ENCODE measurements around the gene TTL.
"Not testable (repeated sequence)": the region's sequence is repeated elsewhere in the genome, so short reads cannot be mapped to it uniquely, and the experiment has no call there.

TTL gene

GRCh38 chr2:112524276-112524675 is 42.3 kb downstream of the TTL start:
- not testable (repeated sequence) for DNase-seq

GRCh38 chr2:112528541-112528940 is 46.6 kb downstream of the TTL start:
- no peak for DNase-seq

GRCh38 chr2:112529757-112530156 is 47.8 kb downstream of the TTL start:
- DNase-seq = no peak

GRCh38 chr2:112530728-112531127 is 48.8 kb downstream of the TTL start:
- DNase-seq = no peak

- DNase-seq = no peak
Measured at GRCh38 chr2:112534826-112535225, 52.9 kb downstream of the TTL start.

- DNase-seq = not testable (repeated sequence)
Measured at GRCh38 chr2:112536665-112537064, 54.7 kb downstream of the TTL start.

DNA sequence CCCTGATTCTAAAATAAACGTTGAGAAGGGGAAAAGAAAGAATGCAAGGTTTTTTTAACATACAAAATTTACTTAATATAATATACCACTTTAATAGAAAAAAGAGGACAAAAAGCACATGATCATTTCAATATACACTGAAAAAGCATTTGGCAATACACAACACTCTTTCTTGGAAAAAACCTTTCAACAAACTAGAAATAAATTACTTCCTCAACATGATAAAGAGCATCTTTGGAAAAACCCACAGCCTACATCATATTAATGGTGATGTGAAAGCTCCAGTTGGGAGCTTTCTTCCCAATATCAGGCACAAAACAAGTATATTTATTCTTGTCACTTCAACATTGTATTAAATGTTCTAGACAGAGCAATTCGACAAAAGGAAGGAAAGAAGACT is 57.4 kb downstream of the TTL start:
- DNase-seq = no peak

DNA sequence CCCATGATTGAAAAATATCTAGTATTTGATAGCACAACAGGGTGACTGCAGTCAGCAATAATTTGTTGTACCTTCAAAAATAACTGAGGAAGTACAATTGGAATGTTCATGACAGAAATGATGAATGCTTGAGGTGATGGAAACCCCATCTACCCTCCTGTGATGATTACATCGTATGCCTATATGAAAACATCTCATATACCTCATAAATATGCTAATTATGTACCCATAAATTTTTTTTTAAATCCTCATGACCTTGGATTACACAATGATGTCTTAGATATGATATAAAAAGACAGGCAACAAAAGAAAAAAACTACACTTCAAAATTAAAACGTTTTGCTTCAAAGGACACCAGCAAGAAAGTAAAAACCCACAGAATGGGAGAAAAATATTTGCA is 59.0 kb downstream of the TTL start:
- no peak for DNase-seq

DNA sequence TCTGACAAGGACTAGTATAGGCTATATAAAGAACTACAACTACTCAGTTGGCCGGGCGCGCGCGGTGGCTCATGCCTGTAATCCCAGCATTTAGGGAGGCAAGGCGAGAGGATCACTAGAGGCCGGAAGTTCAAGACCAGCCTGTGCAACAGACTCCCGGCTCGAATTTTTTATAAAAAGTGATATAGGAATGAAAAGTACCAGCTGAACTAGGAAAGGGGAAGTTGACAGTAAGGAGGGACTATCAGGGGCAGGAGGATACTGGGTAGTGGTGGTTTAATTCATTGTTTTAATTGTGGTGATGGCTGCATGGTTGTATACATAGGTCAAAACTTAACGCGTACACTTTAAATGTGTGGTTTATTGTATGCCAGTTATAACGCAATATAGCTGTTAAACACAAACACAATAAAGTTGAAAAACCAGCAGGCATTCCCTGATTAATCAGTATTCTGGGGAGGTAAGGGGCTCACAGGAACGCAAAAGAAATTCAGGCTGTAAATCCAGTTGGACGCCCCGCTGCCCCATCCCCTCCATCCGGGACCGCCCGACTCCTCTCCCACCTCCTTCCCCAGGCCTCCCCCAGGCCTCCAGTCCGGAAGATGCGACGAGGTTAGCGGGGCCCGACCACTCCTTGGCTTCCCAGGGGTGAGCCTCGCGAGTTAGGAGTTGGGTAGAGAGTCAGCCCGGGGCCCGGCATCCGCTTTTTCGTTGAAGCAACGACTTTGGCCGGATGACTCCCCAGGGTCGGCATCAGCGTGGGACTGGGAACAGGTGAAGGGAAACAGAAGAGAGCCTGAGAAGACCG is 59.6 kb downstream of the TTL start:
- DNase-seq = peak; percentile 62

DNA sequence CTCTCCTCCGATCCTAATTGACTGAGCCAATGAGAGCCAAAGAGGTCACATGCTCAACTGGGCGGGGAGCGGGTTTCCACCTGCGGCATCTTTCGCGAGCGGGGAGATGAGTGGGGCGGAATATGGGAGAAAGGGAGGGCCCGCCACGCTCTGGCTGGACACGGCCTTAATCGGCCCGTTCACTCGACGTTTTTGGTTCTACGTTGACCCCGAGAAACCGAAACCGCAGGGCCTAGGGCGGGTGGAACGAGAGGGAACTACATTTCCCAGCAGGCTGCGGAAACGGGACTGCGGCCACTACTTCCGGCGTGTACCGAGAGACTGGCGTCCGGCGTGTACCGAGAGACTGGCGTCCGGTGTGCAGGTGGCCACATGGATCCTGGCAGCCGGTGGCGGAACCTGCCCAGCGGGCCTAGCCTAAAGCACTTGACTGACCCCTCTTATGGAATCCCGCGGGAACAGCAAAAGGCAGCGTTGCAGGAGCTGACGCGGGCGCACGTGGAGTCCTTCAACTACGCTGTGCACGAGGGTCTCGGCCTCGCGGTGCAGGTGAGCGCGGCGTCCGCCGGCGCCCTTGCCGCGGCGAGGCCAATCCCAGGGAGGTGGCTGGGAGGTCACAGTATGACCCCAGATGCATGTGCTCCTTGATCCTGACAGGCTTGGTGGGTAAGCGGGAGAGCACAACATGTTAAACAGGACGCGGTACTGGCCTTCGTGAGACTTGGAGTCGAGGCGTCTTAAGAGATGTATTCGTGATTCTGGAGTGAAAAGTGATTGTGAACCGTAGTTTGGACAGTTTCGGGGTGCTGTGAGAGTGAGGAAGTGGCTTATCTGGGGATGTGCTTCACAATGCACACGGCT is 60.4 kb downstream of the TTL start, which contains the start of gene POLR1B:
POLR1B (plus strand) TSS at position 343 of the 861 bp plus-strand sequence; CDS start at position 373, 30 bp downstream.
- peak; percentile 64 for DNase-seq

- DNase-seq = no peak
Measured at GRCh38 chr2:112542984-112543661, 61.2 kb downstream of the TTL start.

- DNase-seq = no peak
Measured at GRCh38 chr2:112547333-112547732, 65.4 kb downstream of the TTL start.

GRCh38 chr2:112548980-112549379 is 67.0 kb downstream of the TTL start:
- no peak for DNase-seq

- no peak for DNase-seq
Measured at GRCh38 chr2:112566104-112566503, 84.1 kb downstream of the TTL start.

- DNase-seq = not testable (repeated sequence)
Measured at GRCh38 chr2:112566508-112566907, 84.6 kb downstream of the TTL start.

GRCh38 chr2:112572005-112572404 is 90.0 kb downstream of the TTL start:
- no peak for DNase-seq

DNA sequence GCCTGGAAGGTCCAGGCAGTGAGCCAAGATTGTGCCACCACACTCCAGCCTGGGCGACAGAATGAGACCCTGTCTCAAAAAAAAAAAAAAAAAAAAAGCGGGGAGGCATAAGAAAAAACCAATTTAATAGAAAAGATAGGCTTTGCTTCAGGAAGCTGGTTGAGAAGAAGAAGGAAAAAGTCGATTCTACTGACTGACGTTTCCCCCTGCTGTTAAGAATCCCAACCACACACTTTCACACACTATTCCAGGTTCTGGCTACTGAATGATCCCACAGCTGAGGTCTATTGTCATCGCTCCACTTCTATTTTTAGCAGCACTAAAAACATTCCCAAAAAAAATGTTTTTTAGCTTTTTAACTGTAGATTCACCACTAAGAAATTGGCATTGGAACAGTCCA is 95.8 kb downstream of the TTL start:
- no peak for DNase-seq

DNA sequence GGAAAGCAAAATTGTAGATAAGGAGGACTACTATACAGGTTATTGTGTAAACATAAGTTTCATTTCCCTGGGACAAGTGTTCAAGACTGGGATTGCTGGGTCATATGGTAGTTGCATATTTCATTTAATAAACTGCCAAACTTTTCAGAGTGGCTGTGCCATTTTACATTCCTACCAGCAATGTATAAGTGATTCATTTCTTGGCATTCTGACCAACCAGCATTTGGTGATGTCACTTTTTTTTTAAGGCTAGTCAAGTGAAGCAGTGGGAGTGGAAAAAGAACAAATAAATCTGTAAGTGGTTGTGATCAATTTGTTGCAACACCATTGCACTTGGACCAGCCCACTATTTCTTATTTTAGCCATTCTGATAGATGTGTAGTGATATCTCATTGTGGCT is 97.3 kb downstream of the TTL start:
- no peak for DNase-seq

DNA sequence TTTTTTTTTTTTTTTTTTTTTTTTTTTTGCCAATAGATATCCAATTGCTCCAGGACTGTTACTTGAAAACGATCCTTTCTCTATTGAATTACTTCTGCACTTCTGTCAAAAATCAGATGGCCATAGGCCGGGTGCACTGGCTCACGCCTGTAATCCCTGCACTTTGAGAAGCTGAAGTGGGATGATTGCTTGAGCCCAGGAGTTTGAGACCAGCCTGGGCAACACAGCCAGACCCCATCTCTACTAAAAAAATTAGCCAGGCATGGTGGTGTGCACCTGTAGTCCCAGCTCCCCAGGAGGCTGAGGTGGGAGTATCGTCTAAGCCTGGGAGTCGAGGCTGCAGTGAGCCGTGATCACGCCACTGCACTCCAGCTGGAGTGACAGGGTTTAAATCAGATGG is 98.1 kb downstream of the TTL start:
- DNase-seq = no peak

DNA sequence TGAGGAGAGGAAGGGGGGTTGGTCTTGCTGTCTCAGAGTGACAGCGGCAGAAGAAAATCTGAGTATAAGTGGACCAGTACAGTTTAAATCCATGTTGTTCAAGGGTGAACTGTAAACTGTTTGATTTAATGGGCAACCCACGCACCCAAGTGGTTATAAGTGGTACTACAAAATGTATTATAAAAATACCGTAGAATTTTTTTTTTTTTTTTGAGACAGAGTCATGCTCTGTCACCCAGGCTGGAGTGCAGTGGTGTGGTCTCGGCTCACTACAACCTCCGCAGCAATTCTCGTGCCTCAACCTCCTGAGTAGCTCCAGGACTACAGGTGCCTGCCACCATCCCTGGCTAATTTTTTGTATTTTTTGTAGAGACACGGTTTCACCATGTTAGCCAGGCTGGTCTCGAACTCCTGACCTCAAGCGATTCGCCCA is 100.4 kb downstream of the TTL start:
- peak; percentile 20 for DNase-seq

- DNase-seq = no peak
Measured at GRCh38 chr2:112583497-112584133, 101.7 kb downstream of the TTL start.

- DNase-seq = peak; percentile 96
Measured at GRCh38 chr2:112584134-112584890, 102.4 kb downstream of the TTL start, which contains the start of gene CHCHD5. Gene CHCHD5, plus strand, starts transcription at chr2:112584609. Its CDS starts 39 bp downstream, at chr2:112584648.

All from CD4-positive, alpha-beta T cell treated with Interleukin-15 for 1 hour (primary cell).